HCT116 (cell line): Measurements from ENCODE around the gene EFCAB10. TPM values are rescaled to one million over a fixed set of nuclear protein-coding genes. Genes with fewer than 3 reads are reported as not detected.

Experiments
- ATAC-seq: fragments of 200-7000 bp; cut with Tn5 transposase; 2 replicates; pipeline ENCODE4 v1.9.1; 2020; ENCODE audit warnings: mild to moderate bottlenecking, moderate library complexity
- BruUV-seq: library from RNA; stranded (reverse); fragments of 400-500 nt; replicated peaks from 2 replicates; lab custom pipeline; 2021; lab: Mats Ljungman, UMichigan
- CTCF ChIA-PET: fragments of 300-600 bp; sonication (Branson Sonifier 250); formaldehyde crosslinking; loops from one replicate; lab custom pipeline; 2021; ENCODE audit warnings: antibody characterized with exemption; lab: Charles Lee
- POLR2A ChIA-PET: fragments of 300-600, 350-600 bp; sonication (Branson Sonifier 250); formaldehyde crosslinking; loops from one replicate; lab custom pipeline; 2021; ENCODE audit warnings: antibody characterized with exemption; lab: Charles Lee
- RAD21 ChIA-PET, 2 experiments: fragments of 300-600 bp; sonication (Branson Sonifier 250); formaldehyde crosslinking; loops; one replicate each; lab custom pipeline; 2023; ENCODE audit warnings: low total read pairs in 2 of 2; ENCODE audit not compliant: uncharacterized antibody in 2 of 2, unreplicated experiment in 2 of 2, low non-redundant PET in 1 of 2; lab: Charles Lee
- DNase-seq: peaks from one replicate; pipeline ENCODE4 v3.0.0-alpha.2; 2010; ENCODE audit warnings: low read depth, low spot score
- H2AFZ ChIP-seq: fragments of 200-600 bp; shearing (Covaris generic), sonication (generic); 2 replicates; pipeline ENCODE4 v1.6.1; 2017; ENCODE audit warnings: low read depth, mixed run types, mixed read lengths, antibody characterized with exemption, low read length; ENCODE audit not compliant: poor library complexity, severe bottlenecking
- H3K27ac ChIP-seq: 2 replicates; pipeline ENCODE4 v1.5.1; 2012; ENCODE audit warnings: low read depth, low read length
- H3K27me3 ChIP-seq: fragments of 200-600 bp; sonication (generic); 2 replicates; pipeline ENCODE4 v1.6.1; 2016; ENCODE audit warnings: mixed run types, low read length, mixed read lengths; ENCODE audit not compliant: insufficient read depth
- H3K36me3 ChIP-seq, 2 experiments: fragments of 200-500 bp in 1 of 2; fragments of 200-600 bp in 1 of 2; sonication (Bioruptor generic) in 1 of 2; sonication (generic) in 1 of 2; 2 replicates each; pipeline versions ENCODE4 v1.5.1 to v1.6.1; 2014 to 2016; ENCODE audit warnings: low read length in 2 of 2, inconsistent platforms in 1 of 2, mixed read lengths in 1 of 2, mixed run types in 1 of 2; ENCODE audit not compliant: insufficient read depth in 2 of 2, control insufficient read depth in 1 of 2
- H3K4me1 ChIP-seq, 2 experiments: fragments of 200-600 bp in 1 of 2; sonication (generic) in 1 of 2; 2 replicates each; pipeline versions ENCODE4 v1.5.1 to v1.6.1; 2012 to 2017; ENCODE audit warnings: low read length in 2 of 2, inconsistent platforms in 1 of 2, mild to moderate bottlenecking in 1 of 2, mixed read lengths in 1 of 2, mixed run types in 1 of 2, moderate library complexity in 1 of 2; ENCODE audit not compliant: insufficient read depth in 2 of 2, control insufficient read depth in 1 of 2
- H3K4me2 ChIP-seq: fragments of 200-600 bp; sonication (generic); 2 replicates; pipeline ENCODE4 v1.6.1; 2017; ENCODE audit warnings: mixed run types, low read length, mixed read lengths
- H3K4me3 ChIP-seq, 2 experiments: fragments of 200-600 bp in 1 of 2; sonication (generic) in 1 of 2; replicated peaks in 1 of 2; 2 replicates each; pipeline ENCODE4 v1.5.1; 2011 to 2016; ENCODE audit warnings: low read length in 2 of 2, control low read depth in 1 of 2, low read depth in 1 of 2, mild to moderate bottlenecking in 1 of 2, mixed read lengths in 1 of 2, mixed run types in 1 of 2
- H3K79me2 ChIP-seq: fragments of 200-600 bp; sonication (generic); 2 replicates; pipeline ENCODE4 v1.6.1; 2017; ENCODE audit warnings: mild to moderate bottlenecking, mixed run types, low read length, moderate library complexity, mixed read lengths; ENCODE audit not compliant: insufficient read depth
- H3K9ac ChIP-seq: fragments of 200-600 bp; sonication (generic); 2 replicates; pipeline ENCODE4 v1.6.1; 2016; ENCODE audit warnings: low read length, mixed read lengths
- H3K9me2 ChIP-seq: fragments of 200-600 bp; sonication (generic), shearing (Covaris generic); 2 replicates; pipeline ENCODE4 v1.6.1; 2017; ENCODE audit warnings: mixed run types, mild to moderate bottlenecking, moderate library complexity; ENCODE audit not compliant: insufficient read depth
- H3K9me3 ChIP-seq, 2 experiments: fragments of 200-500 bp in 1 of 2; fragments of 200-600 bp in 1 of 2; sonication (Bioruptor generic) in 1 of 2; sonication (generic) in 1 of 2; 2 replicates each; pipeline ENCODE4 v1.6.1; 2014 to 2017; ENCODE audit warnings: low read length in 2 of 2, mixed read lengths in 2 of 2, inconsistent platforms in 1 of 2, low read depth in 1 of 2, mild to moderate bottlenecking in 1 of 2, mixed run types in 1 of 2, moderate library complexity in 1 of 2; ENCODE audit not compliant: control insufficient read depth in 1 of 2, insufficient read depth in 1 of 2
- H4K20me1 ChIP-seq: fragments of 200-600 bp; sonication (generic), shearing (Covaris generic); 2 replicates; pipeline ENCODE4 v1.6.1; 2017; ENCODE audit warnings: mixed run types, mild to moderate bottlenecking, moderate library complexity; ENCODE audit not compliant: insufficient read depth
- EGR1 ChIP-seq: IDR thresholded peaks from 2 replicates; pipeline ENCODE4 v1.6.1; 2012; ENCODE audit warnings: low read depth
- EZH2phosphoT487 ChIP-seq: fragments of 200-600 bp; IDR thresholded peaks from 2 replicates; pipeline ENCODE4 v1.6.1; 2018; ENCODE audit warnings: antibody characterized with exemption, borderline replicate concordance
- FOSL1 ChIP-seq: IDR thresholded peaks from 2 replicates; pipeline ENCODE4 v1.6.1; 2012; ENCODE audit warnings: low read depth
- POLR2AphosphoS5 ChIP-seq: IDR thresholded peaks from 2 replicates; pipeline ENCODE4 v1.6.1; 2011; ENCODE audit warnings: mild to moderate bottlenecking, low read depth, low read length, moderate library complexity
- SP1 ChIP-seq: IDR thresholded peaks from 2 replicates; pipeline ENCODE4 v1.6.1; 2012; ENCODE audit warnings: low read depth
- SRF ChIP-seq: IDR thresholded peaks from 2 replicates; pipeline ENCODE4 v1.6.1; 2012; ENCODE audit warnings: low read depth
- intact Hi-C: fragments of 100-400 bp; cut with micrococcal nuclease; formaldehyde crosslinking; loops from 2 replicates; pipeline ENCODE4 v1.10.0; 2022
- total RNA-seq: library from RNA; stranded (reverse); gene quantifications from one replicate; pipeline ENCODE4 v1.2.1, GENCODE V29; 2021; ENCODE audit not compliant: unreplicated experiment
- TF ChIP-seq, protein P1 (sequence below): IDR thresholded peaks from 2 replicates; pipeline ENCODE4 v1.6.1; 2012
- TF ChIP-seq, protein P2 (sequence below): IDR thresholded peaks from 2 replicates; pipeline ENCODE4 v1.6.1; 2012; ENCODE audit warnings: low read depth

EFCAB10 gene
- total RNA-seq, 1 experiment from 2014 or later, result 1.7 TPM

DNA sequence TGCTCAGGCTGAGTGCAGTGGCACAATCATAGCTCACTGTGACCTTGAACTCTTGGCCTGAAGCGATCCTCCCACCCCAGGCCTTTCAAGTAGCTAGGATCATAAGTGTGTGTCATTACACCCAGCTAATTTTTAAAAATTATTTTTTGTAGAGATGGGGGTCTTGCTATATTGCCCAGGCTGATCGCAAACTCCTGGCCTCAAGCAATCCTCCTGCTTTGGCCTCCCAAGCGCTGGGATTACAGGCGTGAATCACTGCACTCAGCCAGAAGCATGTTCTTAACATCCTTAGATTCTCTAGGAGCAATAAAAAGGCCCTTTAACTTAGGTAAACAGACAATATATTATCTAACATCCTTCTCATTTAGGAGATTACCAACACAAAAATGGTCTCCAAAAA, 38.3 kb upstream of the EFCAB10 start:
- BruUV-seq, result no TSS peak
- ChIA-PET RAD21 (no interaction called here), POLR2A (no interaction called here), CTCF (interaction anchor here (0.6 kb wide), 1 partner anchor 36 kb away, joined by 3 read pairs; no protein-coding TSS in a partner anchor)
- Histone ChIP-seq H4K20me1 (no peaks in the 10 kb centered on the region), H2AFZ (no peak overlapping the region), H3K4me1 (no peaks in the 10 kb centered on the region), H3K27ac (no peak overlapping the region), H3K9me2 (no peaks in the 10 kb centered on the region), H3K9ac (no peak overlapping the region), H3K4me3 (no peak overlapping the region), H3K4me2 (no peak overlapping the region), H3K36me3 (no peaks in the 10 kb centered on the region), H3K27me3 (no peaks in the 10 kb centered on the region), H3K9me3 (no peaks in the 10 kb centered on the region), H3K79me2 (no peaks in the 10 kb centered on the region)
- DNase-seq (no peak), ATAC-seq (no peak)
- intact Hi-C loops, result no loop called here
- TF ChIP-seq SRF (no peak), FOSL1 (no peak), EZH2phosphoT487 (no peak), EGR1 (no peak)
- TF ChIP-seq, protein P1, sequence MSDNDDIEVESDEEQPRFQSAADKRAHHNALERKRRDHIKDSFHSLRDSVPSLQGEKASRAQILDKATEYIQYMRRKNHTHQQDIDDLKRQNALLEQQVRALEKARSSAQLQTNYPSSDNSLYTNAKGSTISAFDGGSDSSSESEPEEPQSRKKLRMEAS, result no peak
- TF ChIP-seq, protein P2, sequence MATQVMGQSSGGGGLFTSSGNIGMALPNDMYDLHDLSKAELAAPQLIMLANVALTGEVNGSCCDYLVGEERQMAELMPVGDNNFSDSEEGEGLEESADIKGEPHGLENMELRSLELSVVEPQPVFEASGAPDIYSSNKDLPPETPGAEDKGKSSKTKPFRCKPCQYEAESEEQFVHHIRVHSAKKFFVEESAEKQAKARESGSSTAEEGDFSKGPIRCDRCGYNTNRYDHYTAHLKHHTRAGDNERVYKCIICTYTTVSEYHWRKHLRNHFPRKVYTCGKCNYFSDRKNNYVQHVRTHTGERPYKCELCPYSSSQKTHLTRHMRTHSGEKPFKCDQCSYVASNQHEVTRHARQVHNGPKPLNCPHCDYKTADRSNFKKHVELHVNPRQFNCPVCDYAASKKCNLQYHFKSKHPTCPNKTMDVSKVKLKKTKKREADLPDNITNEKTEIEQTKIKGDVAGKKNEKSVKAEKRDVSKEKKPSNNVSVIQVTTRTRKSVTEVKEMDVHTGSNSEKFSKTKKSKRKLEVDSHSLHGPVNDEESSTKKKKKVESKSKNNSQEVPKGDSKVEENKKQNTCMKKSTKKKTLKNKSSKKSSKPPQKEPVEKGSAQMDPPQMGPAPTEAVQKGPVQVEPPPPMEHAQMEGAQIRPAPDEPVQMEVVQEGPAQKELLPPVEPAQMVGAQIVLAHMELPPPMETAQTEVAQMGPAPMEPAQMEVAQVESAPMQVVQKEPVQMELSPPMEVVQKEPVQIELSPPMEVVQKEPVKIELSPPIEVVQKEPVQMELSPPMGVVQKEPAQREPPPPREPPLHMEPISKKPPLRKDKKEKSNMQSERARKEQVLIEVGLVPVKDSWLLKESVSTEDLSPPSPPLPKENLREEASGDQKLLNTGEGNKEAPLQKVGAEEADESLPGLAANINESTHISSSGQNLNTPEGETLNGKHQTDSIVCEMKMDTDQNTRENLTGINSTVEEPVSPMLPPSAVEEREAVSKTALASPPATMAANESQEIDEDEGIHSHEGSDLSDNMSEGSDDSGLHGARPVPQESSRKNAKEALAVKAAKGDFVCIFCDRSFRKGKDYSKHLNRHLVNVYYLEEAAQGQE, result no peak

DNA sequence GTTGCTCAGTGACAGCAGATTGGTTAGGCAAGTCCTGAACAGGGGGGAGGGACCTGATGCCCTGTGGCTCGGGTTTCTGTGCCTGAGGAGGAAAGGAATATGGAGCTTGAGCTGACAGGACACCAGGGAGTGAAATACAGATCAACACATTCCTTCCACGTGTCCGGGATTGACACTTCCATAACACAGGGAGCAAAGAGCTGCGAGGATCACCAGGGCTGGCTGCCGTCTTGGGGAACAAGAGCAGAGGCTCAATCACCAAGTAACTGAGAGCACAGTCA, 36.7 kb upstream of the EFCAB10 start:
- Histone ChIP-seq H3K4me3 (no peak overlapping the region), H2AFZ (no peak overlapping the region), H3K27ac (no peak overlapping the region), H4K20me1 (no peaks in the 10 kb centered on the region), H3K4me2 (no peak overlapping the region), H3K9me2 (no peaks in the 10 kb centered on the region), H3K9ac (no peak overlapping the region), H3K27me3 (no peaks in the 10 kb centered on the region), H3K79me2 (no peaks in the 10 kb centered on the region), H3K36me3 (no peaks in the 10 kb centered on the region), H3K4me1 (no peaks in the 10 kb centered on the region), H3K9me3 (no peaks in the 10 kb centered on the region)
- no TSS peak for BruUV-seq
- intact Hi-C loops, result no loop called here
- DNase-seq (no peak), ATAC-seq (no peak)
- ChIA-PET RAD21 (no interaction called here), POLR2A (no interaction called here), CTCF (no interaction called here)
- TF ChIP-seq SP1 (no peak), POLR2AphosphoS5 (no peak)
